Activated CD4-positive, CD25-positive, alpha-beta regulatory T cell treated with anti-CD3 and anti-CD28 coated beads, Interleukin-2, amount 50 U/mL, for 16 hours (primary cell): ENCODE measurements around the gene CAPN12.

Source experiments
- DNase-seq: peaks from one replicate; pipeline ENCODE4 v3.0.0-alpha.2; 2020; ENCODE audit warnings: low read depth, low spot score

CAPN12 gene

DNA sequence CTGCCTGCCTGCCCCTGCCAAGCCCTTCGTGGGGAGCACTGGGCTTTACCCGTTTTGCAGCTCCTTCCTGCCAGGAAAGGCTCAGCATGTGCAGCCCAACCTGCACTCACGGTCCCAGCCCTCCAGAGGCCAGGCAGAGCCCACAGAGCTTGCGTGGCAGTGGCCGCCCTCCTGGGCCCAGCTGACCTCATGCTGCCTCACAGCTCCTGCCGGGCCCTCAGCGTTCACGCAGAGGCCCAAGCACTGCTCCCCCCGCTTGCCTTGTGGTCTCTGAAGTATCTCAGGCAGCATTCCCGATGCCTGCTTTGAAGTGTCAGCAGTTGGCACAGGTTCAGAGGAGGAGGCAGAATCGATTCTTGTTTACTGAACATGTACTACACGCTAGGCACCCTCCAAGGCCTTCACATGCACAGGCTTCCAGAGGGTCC lies 32.5 kb downstream of the CAPN12 start:
- no peak for DNase-seq

GRCh38 chr19:38710928-38711725 lies 33.1 kb downstream of the CAPN12 start:
- no peak for DNase-seq

- no peak for DNase-seq
Measured at GRCh38 chr19:38710416-38710702, 33.9 kb downstream of the CAPN12 start.

GRCh38 chr19:38709671-38710415 lies 34.4 kb downstream of the CAPN12 start:
- no peak for DNase-seq

GRCh38 chr19:38709119-38709518 lies 35.2 kb downstream of the CAPN12 start:
- no peak for DNase-seq

- no peak for DNase-seq
Measured at GRCh38 chr19:38708413-38709024, 35.8 kb downstream of the CAPN12 start.

- DNase-seq = no peak
Measured at GRCh38 chr19:38707512-38708114, 36.7 kb downstream of the CAPN12 start.

GRCh38 chr19:38706792-38707511 lies 37.3 kb downstream of the CAPN12 start:
- no peak for DNase-seq

- DNase-seq = no peak
Measured at GRCh38 chr19:38705197-38706019, 38.9 kb downstream of the CAPN12 start.

- DNase-seq = no peak
Measured at GRCh38 chr19:38704488-38705026, 39.7 kb downstream of the CAPN12 start.

DNA sequence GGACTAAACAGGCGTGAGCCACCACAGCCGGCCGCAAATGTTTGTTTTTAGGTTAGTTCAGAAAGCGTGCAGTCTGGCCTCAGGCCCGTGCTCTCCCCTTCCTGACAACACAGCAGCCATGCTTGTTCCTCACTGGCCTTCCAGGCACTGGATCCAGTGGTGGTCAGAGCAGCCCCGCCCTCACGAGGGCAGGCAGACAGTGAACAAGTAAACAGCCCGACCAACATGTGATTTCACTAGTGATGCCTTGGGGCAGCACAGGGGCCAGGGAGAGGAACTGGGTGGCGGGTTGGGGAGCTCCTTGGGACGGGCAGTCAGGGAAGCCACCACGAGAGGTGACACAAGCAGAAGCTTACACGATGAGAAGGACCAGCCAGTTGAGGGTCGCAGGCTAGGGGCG lies 40.8 kb downstream of the CAPN12 start:
- DNase-seq = no peak

- DNase-seq = no peak
Measured at GRCh38 chr19:38702278-38702677, 42.0 kb downstream of the CAPN12 start.

DNA sequence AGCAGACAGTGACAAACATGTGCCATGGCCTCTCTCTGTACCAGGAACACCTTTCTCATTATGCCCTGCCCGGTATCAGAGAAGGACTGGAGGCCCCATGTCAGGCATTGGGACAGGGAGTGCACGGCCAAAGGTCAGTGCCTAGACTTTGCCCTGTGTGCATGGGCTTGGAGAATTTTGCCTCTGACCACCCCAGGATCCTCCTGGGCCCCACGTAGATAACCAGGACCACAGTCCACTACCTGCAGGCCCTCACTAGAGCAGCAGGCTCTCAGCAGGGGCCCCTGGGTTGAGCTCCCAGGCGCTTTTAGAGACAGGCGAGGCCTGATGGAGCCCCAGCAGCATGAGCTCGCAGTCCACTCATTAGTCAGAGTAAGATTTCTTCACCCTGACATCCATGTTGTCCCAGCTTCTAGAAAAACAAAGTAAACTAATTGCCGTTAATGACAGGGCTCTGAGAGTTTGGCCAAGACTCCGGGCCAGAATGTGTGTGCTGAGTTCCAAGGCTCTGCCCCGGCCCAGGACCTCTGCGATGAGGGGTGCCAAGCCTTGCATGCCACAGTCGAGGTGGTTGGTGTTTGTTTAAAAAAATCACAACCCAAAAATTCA lies 42.7 kb downstream of the CAPN12 start:
- no peak for DNase-seq

DNA sequence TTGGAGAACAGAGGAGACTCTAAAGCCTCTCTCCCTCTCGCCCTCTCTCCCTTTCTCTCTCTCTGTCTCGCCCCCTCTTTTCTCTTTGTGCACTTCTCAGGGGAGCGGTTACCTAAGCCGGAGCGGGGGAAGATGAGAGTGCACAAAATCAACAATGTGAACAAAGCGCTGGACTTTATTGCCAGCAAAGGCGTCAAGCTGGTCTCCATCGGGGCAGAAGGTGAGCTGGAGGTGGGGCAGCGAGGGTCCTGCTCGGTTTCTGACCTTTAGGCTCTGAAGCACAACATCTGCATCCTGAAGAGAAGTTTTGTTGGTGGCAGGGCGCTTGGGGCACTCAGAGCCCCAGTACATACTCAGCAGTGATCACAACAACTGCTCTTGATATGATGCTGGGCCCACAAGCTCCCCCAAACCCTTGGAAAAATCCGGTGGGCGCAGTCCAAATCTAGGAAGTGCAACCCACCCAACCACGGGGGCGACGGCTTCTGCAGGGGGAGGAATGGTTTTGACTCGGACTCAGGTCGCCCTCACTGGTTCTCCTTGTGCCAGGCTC lies 43.3 kb downstream of the CAPN12 start:
- DNase-seq = no peak

GRCh38 chr19:38700350-38700901 lies 43.8 kb downstream of the CAPN12 start:
- no peak for DNase-seq

DNA sequence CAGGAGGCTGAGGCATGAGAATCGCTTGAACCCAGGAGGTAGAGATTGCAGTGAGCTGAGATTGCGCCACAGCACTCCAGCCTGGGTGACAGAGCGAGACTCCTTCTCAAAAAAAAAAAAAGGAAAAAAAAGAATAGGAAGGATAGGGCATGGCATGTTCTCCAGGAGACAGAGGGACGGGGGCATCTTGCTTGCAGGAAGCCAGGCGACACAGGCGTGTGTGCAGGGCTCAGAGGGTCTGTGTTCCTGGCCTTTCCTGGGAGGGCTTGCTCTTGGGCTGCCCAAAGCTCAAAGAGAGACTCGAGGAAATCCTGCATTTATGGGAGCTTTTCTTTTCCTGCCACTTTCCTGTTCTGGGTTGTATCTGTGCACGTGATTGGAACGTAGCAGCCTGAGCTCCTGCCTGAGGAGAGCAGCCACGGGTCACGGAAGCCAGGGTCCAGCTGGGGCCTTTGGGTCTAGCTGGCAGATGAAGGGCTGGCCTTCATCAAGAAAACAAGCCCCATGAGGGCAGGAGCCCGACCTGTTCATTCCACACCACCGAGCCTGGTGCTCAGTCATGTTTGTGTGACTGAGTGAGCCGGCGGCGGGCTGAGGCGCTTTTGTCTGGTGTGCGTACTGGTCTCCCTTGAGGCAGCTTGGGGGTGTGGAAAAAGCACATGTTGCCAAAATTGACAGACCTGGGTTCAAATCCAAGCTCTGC lies 44.5 kb downstream of the CAPN12 start:
- no peak for DNase-seq

DNA sequence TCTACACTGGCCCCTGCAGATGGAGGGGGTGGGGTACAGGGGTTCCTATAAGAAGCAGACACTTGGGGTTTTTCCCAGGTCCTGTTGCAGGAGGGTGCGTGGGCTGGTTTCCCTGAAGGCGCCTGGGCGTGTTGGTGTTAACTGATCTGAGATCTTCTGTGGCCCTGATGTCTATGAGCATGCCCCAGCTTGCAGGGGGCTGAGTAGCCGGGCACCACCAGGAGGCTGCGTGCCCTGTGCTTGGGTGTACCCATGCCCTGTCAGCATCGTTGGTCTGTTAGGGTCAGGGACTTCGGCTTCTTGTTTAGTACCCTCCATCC lies 45.3 kb downstream of the CAPN12 start:
- DNase-seq = no peak

- no peak for DNase-seq
Measured at GRCh38 chr19:38698225-38699026, 45.8 kb downstream of the CAPN12 start.
